ENCODE measurements around the gene RAB17. TPM values are rescaled to one million over a fixed set of nuclear protein-coding genes. Genes with fewer than 3 reads are reported as not detected.

The RAB17 gene
- total and polyA plus RNA-seq, 2 of the 8 experiments (the other 6 are each of a cell fraction or from before 2014, with no cell fraction given): 42.6 to 83.4 TPM

DNA sequence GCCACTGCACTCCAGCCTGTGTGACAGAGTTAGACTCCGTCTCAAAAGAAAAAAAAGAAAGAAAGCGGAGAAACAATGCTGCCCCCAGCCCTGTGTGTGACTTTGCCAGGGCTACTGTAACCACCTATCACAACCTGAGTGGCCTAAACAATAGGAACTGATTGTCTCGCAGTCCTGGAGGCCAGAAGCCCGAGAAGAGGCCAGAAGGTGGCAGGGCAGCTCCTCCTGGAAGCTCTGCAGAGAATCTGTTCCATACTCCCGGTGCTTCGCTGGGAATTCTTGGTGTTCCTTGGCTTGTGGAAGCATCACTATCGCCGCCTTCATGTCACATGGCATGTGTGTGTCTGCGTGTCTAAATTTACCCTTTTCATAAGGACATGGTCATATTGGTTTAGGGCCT is 14.4 kb upstream of the RAB17 start:
- no peaks in the 10 kb centered on the region for H3K36me3 ChIP-seq (ENCODE audit: control insufficient read depth in 2 of 4, insufficient read depth in 4 of 4, low read length in 3 of 4)
- no peak overlapping the region; the same call in 1 of the 2 replicates for H2AK5ac ChIP-seq (ENCODE audit: low read depth, low read length)
- TF ChIP-seq CHD2 (IDR thresholded peaks at IDR 0.05; ENCODE audit: low read length) (no peak), SIX5 (IDR thresholded peaks at IDR 0.05; ENCODE audit: low read depth, low read length) (no peak), CTCF (IDR thresholded peaks at IDR 0.05; ENCODE audit: control extremely low read depth in 1 of 3, insufficient read depth in 1 of 3, low read depth in 1 of 3, low read length in 3 of 3) (peak; percentile 19 to 45 (median 41)), RAD21 (IDR thresholded peaks at IDR 0.05 in 1 of 2, conservative IDR thresholded peaks at IDR 0.05 in 1 of 2; ENCODE audit: low read depth in 2 of 2, low read length in 2 of 2) (peak; percentile 54 to 67)
- no peak overlapping the region; the same call in 1 of the 2 replicates for H4K8ac ChIP-seq (ENCODE audit: extremely low read depth, insufficient read depth, low read length)
- ChIA-PET CTCF (ENCODE audit: partially characterized antibody) (interaction anchor here (0.6 to 8.8 kb wide), 11 partner anchors 9 to 141 kb away, joined by 3 to 63 read pairs (median 4); partner anchors contain the start of gene RAB17), POLR2A (ENCODE audit: partially characterized antibody) (interaction anchor here (0.8 to 2.5 kb wide), 3 partner anchors 10 to 24 kb away, joined by 3 to 17 read pairs (median 10); no protein-coding TSS in a partner anchor)
- no peak for DNase-seq (ENCODE audit: low read depth in 1 of 2, low spot score in 2 of 2)
- FAIRE-seq: no peak
- H3K23ac ChIP-seq (ENCODE audit: insufficient read length): no peak overlapping the region
- WGBS, 2 experiments (ENCODE audit: extremely low coverage in 1 of 2, insufficient coverage in 1 of 2, insufficient read length in 1 of 2, insufficient replicate concordance in 2 of 2, low coverage in 1 of 2, low lambda C conversion rate in 2 of 2, missing lambda C conversion rate in 1 of 2): 93% methylated on average over 8 of the region's 9 CpGs; no CpG with 5 or more reads in 1 of the 2 experiments
- no peak overlapping the region for H3K18ac ChIP-seq (ENCODE audit: extremely low read depth, low read length)
- H3K79me2 ChIP-seq (ENCODE audit: control insufficient read depth in 1 of 2, insufficient read depth in 2 of 2, low read length in 2 of 2): no peaks in the 10 kb centered on the region
- no peak overlapping the region for H2AFZ ChIP-seq (ENCODE audit: low read length)
- no peak overlapping the region for H3K27ac ChIP-seq (ENCODE audit: low read depth, low read length)
- H3K79me1 ChIP-seq (ENCODE audit: low read depth, low read length): no peaks in the 10 kb centered on the region
- H3K23me2 ChIP-seq (ENCODE audit: low read depth, low read length): no peaks in the 10 kb centered on the region
- no peak overlapping the region for H3K14ac ChIP-seq (ENCODE audit: insufficient read length)
- no peak overlapping the region; the same call in 1 of the 2 replicates for H2BK12ac ChIP-seq (ENCODE audit: low read depth, low read length)
- H3K4me3 ChIP-seq (ENCODE audit: extremely low read depth in 1 of 4, insufficient read depth in 2 of 4, low read depth in 3 of 4, low read length in 4 of 4): no peak overlapping the region
- no peak overlapping the region for H2BK5ac ChIP-seq (ENCODE audit: low read depth, low read length)
- no peak overlapping the region for H3K4me2 ChIP-seq (ENCODE audit: insufficient read depth in 1 of 2, low read depth in 2 of 2, low read length in 2 of 2)
- no peak overlapping the region for H3K9ac ChIP-seq (replicated peaks in 1 of 4; ENCODE audit: extremely low read depth in 1 of 4, low read depth in 3 of 4, low read length in 3 of 4)
- H3K27me3 ChIP-seq (replicated peaks in 1 of 4; ENCODE audit: control insufficient read depth in 3 of 4, extremely low read depth in 1 of 4, insufficient read depth in 3 of 4, low read length in 3 of 4): no peaks in the 10 kb centered on the region
- no peak overlapping the region for H4K5ac ChIP-seq (ENCODE audit: insufficient read length, low read depth, low read length)
- no peak overlapping the region for H3K4ac ChIP-seq (replicated peaks; ENCODE audit: insufficient read length, low read depth, low read length)
- H2BK20ac ChIP-seq (ENCODE audit: low read length): no peak overlapping the region
- no peak overlapping the region for H4K91ac ChIP-seq (replicated peaks; ENCODE audit: insufficient read length, low read length)
- peaks cover 0 to 14% (median 4%) of the 10 kb centered on the region in 4 experiments; a peak in 4 of 7 replicates for H3K4me1 ChIP-seq (replicated peaks in 1 of 4; ENCODE audit: control insufficient read depth in 3 of 4, insufficient read depth in 4 of 4, low read length in 3 of 4)
- H3K56ac ChIP-seq (replicated peaks; ENCODE audit: insufficient read length, low read depth, low read length): no peak overlapping the region
- H2BK15ac ChIP-seq (ENCODE audit: low read length): no peak overlapping the region
- H3K9me3 ChIP-seq (ENCODE audit: insufficient read depth in 2 of 2, low read depth in 1 of 2, low read length in 1 of 2): peaks cover 10 to 16% of the 10 kb centered on the region in 2 experiments; a peak in 3 of 4 replicates
- H4K20me1 ChIP-seq (replicated peaks in 1 of 2; ENCODE audit: control insufficient read depth in 1 of 2, insufficient read depth in 2 of 2, low read length in 2 of 2): no peaks in the 10 kb centered on the region
- no peak overlapping the region for H2BK120ac ChIP-seq (replicated peaks; ENCODE audit: low read depth, low read length)

Data from H1 (cell line).